GM19324 (cell line): Measurements from ENCODE around the gene ROM1.
A peak's percentile ranks its signal among the peaks of the same experiment; 100 is the strongest.
"Not testable (repeated sequence)": the region's sequence is repeated elsewhere in the genome, so short reads cannot be mapped to it uniquely, and the experiment has no call there.

ENCODE experiments used
- ATAC-seq: cut with Tn5 transposase; IDR thresholded peaks from one replicate; pipeline ENCODE4 v1.9.1; 2021; ENCODE audit warnings: mild to moderate bottlenecking, moderate library complexity; ENCODE audit not compliant: unreplicated experiment, low FRiP score

The ROM1 gene, protein sequence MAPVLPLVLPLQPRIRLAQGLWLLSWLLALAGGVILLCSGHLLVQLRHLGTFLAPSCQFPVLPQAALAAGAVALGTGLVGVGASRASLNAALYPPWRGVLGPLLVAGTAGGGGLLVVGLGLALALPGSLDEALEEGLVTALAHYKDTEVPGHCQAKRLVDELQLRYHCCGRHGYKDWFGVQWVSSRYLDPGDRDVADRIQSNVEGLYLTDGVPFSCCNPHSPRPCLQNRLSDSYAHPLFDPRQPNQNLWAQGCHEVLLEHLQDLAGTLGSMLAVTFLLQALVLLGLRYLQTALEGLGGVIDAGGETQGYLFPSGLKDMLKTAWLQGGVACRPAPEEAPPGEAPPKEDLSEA

DNA sequence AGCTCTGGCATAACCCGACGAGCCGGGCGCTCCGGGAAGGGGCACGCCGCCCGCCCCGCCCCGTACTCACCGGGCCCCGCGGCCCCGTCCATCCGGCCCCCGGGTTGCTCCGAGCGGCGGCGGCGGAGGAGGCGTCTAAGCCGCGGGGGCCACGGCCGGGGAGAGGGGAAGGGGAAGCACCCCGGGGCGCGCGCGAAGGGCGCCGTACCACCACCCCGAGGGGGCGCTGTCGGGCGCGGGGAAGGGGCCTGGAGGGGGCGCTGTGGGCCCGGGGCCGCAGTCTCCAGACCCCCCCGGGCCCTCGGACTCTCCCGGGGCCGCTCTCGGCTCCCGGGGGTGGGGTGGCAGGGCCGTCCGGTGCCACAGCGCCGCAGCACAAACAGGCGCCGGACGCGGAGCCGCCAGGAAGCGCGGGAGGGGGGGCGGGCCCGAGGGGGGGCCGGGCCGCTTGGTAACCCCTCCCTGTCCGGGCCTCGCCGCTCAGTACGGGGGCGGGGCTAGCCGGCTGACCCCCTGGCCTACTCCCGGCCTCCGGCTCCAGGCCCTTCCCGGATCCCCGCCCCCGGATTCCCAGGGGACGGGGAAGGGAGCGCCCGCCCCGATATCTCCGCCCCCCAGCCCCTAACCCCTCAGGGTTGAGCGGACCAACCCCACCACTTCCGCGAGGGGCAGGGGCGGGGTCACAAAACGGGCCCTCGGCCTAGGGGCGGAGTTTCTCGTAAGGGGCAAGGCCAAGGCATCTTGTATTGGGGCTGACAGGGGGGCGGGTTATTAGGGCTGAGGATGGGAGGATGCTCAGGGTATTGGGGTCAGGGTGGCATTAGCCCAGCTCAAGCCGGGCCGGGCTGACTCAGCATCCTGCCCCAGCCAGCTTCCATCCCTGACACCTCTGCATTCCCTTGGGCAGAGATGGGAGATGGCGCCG lies at the start of gene ROM1, which contains the start of gene EML3:
Gene ROM1, plus strand, starts transcription at position 892 of the 925 bp plus-strand sequence. Its CDS starts 25 bp downstream, at position 917.
Gene EML3, minus strand, starts transcription at position 410 of the 925 bp plus-strand sequence. Its CDS starts 318 bp downstream, at position 92.
- peak; percentile 65 for ATAC-seq

DNA sequence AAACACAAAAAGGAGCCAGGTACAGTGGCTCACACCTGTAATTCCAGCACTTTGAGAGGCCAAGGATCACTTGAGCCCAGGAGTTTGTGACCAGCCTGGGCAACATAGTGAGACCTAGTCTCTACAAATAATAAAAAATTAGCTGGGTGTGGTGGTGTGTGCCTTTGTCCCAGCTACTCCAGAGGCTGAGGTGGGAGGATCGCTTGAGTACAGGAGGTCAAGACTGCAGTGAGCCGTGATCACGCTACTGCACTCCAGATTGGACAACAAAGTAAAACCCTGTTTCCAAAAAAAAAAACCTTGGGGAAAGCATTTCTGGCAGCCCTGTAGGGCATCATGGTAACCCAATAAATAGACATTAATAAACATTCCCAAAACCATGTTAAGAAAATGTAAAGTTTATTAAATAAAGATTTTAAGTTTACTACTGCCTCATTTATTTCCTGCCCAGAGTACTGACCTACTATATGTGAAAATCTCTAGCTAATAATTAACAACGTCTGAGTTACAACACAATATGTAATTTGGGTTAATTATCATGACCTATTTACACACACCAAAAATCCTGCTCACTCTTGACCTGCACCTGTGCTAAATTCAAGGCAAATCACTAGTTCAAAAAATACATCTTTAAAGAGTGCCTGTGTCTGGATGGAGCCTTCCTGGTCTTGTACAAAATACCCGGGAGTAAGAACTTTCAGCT lies 47.8 kb upstream of the ROM1 start:
- ATAC-seq: no peak

GRCh38 chr11:62566247-62566646 lies 46.8 kb upstream of the ROM1 start:
- ATAC-seq: no peak

- ATAC-seq: no peak
These were observed 45.9 kb upstream of the ROM1 start for GRCh38 chr11:62567018-62567633.

GRCh38 chr11:62569611-62570010 lies 43.4 kb upstream of the ROM1 start:
- ATAC-seq: no peak

DNA sequence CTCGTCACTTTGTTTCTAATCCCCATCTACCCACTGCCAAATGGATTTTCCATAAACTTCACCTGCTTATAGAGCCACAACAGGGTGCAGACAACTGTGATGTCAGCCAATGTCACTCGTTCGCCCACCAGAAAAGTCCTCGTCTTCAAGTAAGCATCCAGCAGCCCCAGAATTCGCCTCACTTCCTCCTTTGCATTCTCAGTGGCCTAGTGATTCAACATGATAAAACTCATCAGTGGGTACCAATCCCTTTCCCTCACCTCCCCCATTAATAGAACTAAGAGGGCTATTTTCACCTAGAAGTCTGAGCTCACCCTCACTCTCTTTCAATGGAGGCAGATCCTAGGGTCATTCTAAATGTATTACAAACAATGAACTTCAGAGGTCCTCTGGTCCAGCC lies 42.2 kb upstream of the ROM1 start:
- ATAC-seq: not testable (repeated sequence)

DNA sequence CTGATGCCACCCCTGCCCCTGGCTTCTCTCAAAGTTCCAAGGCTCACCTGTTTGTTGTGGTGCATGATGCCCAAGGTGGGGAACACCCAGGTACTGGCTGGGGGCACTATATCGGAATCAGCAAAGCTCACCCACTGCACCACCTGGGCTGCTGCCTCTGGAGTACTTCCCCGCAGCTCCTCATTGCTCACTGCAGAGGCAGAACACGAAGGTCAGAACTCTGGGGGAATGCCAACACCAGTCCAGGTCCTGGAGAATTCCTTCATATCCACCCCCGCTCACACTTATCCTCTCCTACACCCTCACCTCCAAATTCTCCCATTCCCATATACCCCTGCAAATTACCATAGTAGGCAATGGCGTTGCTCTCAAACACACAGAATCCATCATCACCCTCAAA lies 41.6 kb upstream of the ROM1 start:
- ATAC-seq: not testable (repeated sequence)

- no peak for ATAC-seq
These were observed 40.6 kb upstream of the ROM1 start for GRCh38 chr11:62572431-62572830.

DNA sequence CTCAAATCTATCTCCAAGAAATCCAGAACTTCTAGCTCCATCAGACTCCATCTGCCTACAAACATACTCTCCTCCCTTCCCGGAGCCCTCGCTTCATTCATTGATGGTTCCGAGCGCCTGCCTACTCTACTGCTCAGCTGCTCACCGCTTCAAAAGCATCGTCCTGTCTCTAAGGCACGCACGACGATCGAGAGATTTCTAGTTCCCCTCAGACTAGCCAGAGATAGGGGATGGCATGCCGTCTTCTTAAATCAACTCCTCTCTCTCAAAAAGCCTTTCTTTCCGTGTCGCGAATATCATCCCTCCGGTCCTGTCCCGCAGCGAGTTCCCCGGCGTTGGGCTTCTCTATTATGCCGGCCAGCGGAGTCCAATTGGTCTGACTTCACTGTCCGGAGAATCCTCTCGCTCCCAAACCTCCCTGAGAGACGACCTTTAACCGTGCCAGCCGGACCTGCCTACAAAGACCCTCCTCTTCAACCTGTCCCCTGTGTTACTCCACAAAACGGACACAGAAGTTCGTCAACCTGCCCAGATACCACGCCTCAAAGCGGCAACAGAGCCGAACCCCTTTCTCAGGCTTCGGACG lies 40.0 kb upstream of the ROM1 start:
- ATAC-seq: no peak

GRCh38 chr11:62573592-62574362 lies 39.3 kb upstream of the ROM1 start, which contains the start of gene EEF1G:
Gene EEF1G (minus strand): TSS chr11:62573891. CDS start chr11:62573842, 49 bp downstream.
- peak; percentile 91 for ATAC-seq

- peak; percentile 14 for ATAC-seq
These were observed 38.5 kb upstream of the ROM1 start for GRCh38 chr11:62574363-62575071.

DNA sequence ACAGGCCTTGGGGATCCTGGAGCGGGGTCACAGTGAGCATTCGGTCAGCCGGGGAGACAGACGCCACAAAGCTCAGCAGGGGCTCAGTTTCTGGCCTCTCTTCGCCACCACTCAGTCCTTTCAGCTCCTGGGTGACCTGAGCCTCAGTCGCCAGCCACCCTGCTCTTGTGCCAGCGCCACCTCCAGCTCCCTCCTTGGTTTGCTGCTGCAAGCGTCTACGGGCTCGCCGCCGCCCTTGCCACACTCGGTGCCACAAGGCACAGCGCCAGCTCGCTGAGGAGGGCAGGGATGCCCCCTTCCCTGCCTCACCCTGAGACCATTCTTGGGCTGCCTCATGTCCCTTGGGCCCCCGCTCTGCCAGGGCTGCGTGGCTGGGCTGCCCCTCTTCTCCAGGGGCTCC lies 37.9 kb upstream of the ROM1 start:
- ATAC-seq: no peak

DNA sequence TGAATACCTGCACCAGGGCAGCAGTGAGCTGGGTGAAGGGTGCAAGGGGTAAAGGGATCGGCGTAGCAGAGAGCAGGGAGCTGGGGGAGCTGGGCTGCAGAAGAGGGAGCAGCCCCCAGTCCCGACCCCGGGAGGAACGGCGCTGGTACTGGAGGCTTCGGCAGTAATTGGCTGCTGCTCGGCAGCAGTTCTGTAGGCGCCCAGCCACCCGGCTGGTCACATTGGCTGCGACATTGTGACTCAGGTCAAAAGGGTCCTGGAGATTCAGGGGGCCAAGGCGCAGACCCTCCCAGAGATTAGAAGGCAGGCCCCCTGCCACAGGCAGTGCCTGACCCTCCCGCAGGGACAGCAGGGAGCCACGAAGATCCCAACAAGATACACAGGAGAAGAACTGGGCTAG lies 37.2 kb upstream of the ROM1 start:
- no peak for ATAC-seq

DNA sequence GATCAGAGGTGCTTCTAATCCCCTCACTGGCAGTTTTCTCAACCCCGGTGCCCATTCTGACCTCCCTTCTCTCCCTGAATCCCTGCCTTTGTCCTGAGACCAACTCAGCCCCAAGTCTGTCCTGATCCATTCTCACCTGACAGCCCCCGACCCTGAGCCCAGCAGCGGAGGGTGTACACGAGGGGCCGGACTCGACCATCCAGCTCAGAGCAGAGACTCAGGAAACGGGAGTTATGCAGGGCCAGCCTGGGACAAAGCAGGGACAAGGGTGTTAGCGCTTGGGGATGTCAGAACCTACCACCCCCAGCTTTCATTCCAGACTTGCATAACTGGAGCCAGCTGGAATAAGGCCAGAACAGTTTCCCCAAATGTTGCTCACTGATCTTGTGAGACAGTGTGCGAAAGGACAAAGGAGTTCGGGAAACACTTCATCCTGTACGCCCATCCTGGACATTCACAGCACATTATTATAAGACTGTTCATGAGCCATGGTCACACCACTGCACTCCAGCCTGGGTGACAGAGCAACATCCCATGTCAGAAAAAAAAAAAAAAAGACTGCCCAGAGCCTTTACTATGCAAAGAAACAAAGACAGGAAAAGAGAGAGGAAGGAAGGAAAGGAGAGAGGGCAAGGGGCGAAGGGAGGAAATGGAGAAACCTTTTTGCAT lies 35.9 kb upstream of the ROM1 start:
- ATAC-seq: no peak

DNA sequence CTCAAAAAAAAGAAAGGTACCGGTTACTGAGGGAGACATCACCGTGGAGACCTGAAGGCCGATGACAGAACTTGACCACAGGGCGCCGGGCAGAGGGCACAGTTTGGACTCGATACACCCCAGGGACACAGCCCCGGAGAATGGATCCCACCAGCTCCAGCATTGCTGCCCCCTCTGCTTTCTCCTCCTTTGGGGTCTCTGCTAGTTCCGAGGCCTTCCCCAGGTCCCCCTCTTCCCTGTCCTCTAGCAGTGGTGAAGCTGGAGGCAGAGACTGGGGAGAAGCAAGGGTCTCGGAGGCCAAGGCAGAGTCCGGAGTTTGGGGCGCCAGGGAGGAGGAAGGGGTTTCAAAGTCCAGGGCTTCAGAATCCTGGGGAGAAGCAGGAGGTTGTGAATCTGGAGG lies 34.5 kb upstream of the ROM1 start:
- no peak for ATAC-seq

DNA sequence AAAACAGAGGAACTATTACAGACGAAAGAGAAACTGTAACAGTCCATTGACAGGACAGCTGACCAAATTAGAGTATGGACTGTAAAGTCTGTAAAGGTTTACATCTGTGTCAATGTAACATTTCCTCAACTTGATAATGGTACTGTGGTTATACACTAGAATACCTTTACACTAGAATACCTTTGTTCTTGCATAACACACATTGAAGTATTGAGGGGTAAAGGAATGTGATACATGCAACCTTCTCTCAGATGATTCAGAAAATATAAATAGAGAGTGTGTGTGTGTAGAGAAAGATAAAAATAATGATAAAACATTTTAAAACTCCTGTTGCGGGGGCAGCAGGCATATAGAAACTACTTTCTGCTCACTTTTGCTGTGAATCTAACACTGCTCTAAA lies 33.8 kb upstream of the ROM1 start:
- no peak for ATAC-seq

GRCh38 chr11:62580959-62581715 lies 31.9 kb upstream of the ROM1 start:
- no peak for ATAC-seq
